ENCODE data around the gene CAPN3. TPM values are rescaled to one million over a fixed set of nuclear protein-coding genes. Genes with fewer than 3 reads are reported as not detected.

CAPN3 gene
- total RNA-seq, 1 donor: 1.1 TPM

GRCh38 chr15:42354824-42355223 lies 4.5 kb upstream of the CAPN3 start:
- peaks cover 27% of the 10 kb centered on the region for H3K36me3 ChIP-seq (ENCODE audit: insufficient read depth, low read length)
- no peak overlapping the region for H3K4me3 ChIP-seq (ENCODE audit: insufficient read depth, low read length)
- H3K27ac ChIP-seq (ENCODE audit: low read depth, low read length): no peak overlapping the region
- no peaks in the 10 kb centered on the region for H3K79me2 ChIP-seq (ENCODE audit: insufficient read depth, low read length)
- TF ChIP-seq, protein P1, sequence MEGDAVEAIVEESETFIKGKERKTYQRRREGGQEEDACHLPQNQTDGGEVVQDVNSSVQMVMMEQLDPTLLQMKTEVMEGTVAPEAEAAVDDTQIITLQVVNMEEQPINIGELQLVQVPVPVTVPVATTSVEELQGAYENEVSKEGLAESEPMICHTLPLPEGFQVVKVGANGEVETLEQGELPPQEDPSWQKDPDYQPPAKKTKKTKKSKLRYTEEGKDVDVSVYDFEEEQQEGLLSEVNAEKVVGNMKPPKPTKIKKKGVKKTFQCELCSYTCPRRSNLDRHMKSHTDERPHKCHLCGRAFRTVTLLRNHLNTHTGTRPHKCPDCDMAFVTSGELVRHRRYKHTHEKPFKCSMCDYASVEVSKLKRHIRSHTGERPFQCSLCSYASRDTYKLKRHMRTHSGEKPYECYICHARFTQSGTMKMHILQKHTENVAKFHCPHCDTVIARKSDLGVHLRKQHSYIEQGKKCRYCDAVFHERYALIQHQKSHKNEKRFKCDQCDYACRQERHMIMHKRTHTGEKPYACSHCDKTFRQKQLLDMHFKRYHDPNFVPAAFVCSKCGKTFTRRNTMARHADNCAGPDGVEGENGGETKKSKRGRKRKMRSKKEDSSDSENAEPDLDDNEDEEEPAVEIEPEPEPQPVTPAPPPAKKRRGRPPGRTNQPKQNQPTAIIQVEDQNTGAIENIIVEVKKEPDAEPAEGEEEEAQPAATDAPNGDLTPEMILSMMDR (IDR thresholded peaks at IDR 0.05; ENCODE audit: extremely low read depth, low read depth, low read length): no peak
- H3K4me2 ChIP-seq (ENCODE audit: insufficient read depth, low read length): no peak overlapping the region
- H2AFZ ChIP-seq (ENCODE audit: low read length): no peak overlapping the region
- no peaks in the 10 kb centered on the region for H3K9me3 ChIP-seq (ENCODE audit: low read depth, low read length)
- no peaks in the 10 kb centered on the region for H4K20me1 ChIP-seq (ENCODE audit: insufficient read depth, low read length)
- DNase-seq (ENCODE audit: insufficient read length, low spot score, missing footprints): no peak
- H3K4me1 ChIP-seq (ENCODE audit: insufficient read depth, low read length): no peaks in the 10 kb centered on the region
- no peaks in the 10 kb centered on the region for H3K27me3 ChIP-seq (ENCODE audit: insufficient read depth, low read length)

DNA sequence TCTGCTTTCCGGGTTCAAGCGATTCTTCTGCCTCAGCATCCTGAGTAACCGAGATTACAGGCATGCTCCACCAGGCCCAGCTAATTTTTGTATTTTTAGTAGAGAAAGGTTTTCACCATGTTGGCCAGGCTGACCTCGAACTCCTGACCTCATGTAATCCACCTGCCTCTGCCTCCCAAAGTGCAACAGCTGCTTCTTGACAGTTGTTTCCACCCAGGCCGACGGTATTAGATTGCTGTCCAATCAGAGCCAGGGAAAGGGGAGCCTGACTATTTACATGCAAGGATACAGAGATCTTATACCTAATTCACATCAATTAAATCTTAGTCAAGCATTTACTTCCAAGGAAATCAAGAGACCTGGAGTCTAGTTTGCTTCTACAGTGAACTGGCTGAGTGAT lies 4.0 kb upstream of the CAPN3 start:
- Histone ChIP-seq H3K4me3 (ENCODE audit: insufficient read depth, low read length) (no peak overlapping the region), H4K20me1 (ENCODE audit: insufficient read depth, low read length) (no peaks in the 10 kb centered on the region), H3K4me2 (ENCODE audit: insufficient read depth, low read length) (no peak overlapping the region), H3K9me3 (ENCODE audit: low read depth, low read length) (no peaks in the 10 kb centered on the region), H2AFZ (ENCODE audit: low read length) (no peak overlapping the region), H3K36me3 (ENCODE audit: insufficient read depth, low read length) (peaks cover 27% of the 10 kb centered on the region), H3K4me1 (ENCODE audit: insufficient read depth, low read length) (no peaks in the 10 kb centered on the region), H3K79me2 (ENCODE audit: insufficient read depth, low read length) (no peaks in the 10 kb centered on the region), H3K27me3 (ENCODE audit: insufficient read depth, low read length) (no peaks in the 10 kb centered on the region), H3K27ac (ENCODE audit: low read depth, low read length) (no peak overlapping the region)
- no peak for DNase-seq (ENCODE audit: insufficient read length, low spot score, missing footprints)
- TF ChIP-seq, protein P1 (IDR thresholded peaks at IDR 0.05; ENCODE audit: extremely low read depth, low read depth, low read length): no peak

DNA sequence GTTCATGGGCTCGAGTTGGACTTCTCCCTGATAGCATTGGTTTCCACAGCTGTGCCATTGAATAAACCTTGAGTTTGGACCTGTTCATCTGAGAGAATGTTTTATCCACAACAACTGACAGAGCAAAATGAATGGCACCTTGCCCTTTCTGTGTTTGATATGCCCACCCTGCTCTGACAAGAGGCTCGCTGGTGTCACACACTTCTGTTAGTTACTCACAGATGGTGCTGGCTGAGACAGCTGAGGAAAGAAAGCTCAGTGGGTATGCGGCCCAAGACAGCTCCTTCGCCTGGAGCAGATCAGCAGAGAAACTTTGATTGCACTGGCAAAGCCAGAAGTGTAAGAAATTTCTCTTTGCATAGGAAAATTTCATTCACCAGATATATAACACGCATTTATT lies 2.5 kb upstream of the CAPN3 start:
- Histone ChIP-seq H3K79me2 (ENCODE audit: insufficient read depth, low read length) (no peaks in the 10 kb centered on the region), H3K9me3 (ENCODE audit: low read depth, low read length) (no peaks in the 10 kb centered on the region), H2AFZ (ENCODE audit: low read length) (no peak overlapping the region), H3K27me3 (ENCODE audit: insufficient read depth, low read length) (no peaks in the 10 kb centered on the region), H3K4me3 (ENCODE audit: insufficient read depth, low read length) (no peak overlapping the region), H3K36me3 (ENCODE audit: insufficient read depth, low read length) (peaks cover 21% of the 10 kb centered on the region), H4K20me1 (ENCODE audit: insufficient read depth, low read length) (no peaks in the 10 kb centered on the region), H3K27ac (ENCODE audit: low read depth, low read length) (no peak overlapping the region), H3K4me1 (ENCODE audit: insufficient read depth, low read length) (no peaks in the 10 kb centered on the region), H3K4me2 (ENCODE audit: insufficient read depth, low read length) (no peak overlapping the region)
- no peak for DNase-seq (ENCODE audit: insufficient read length, low spot score, missing footprints)
- TF ChIP-seq, protein P1 (IDR thresholded peaks at IDR 0.05; ENCODE audit: extremely low read depth, low read depth, low read length): no peak

GRCh38 chr15:42358141-42358540 lies 1.2 kb upstream of the CAPN3 start:
- no peaks in the 10 kb centered on the region for H3K27me3 ChIP-seq (ENCODE audit: insufficient read depth, low read length)
- no peaks in the 10 kb centered on the region for H3K4me1 ChIP-seq (ENCODE audit: insufficient read depth, low read length)
- no peaks in the 10 kb centered on the region for H4K20me1 ChIP-seq (ENCODE audit: insufficient read depth, low read length)
- no peaks in the 10 kb centered on the region for H3K79me2 ChIP-seq (ENCODE audit: insufficient read depth, low read length)
- no peak for DNase-seq (ENCODE audit: insufficient read length, low spot score, missing footprints)
- no peak overlapping the region for H3K27ac ChIP-seq (ENCODE audit: low read depth, low read length)
- H3K4me3 ChIP-seq (ENCODE audit: insufficient read depth, low read length): no peak overlapping the region
- no peak overlapping the region for H3K4me2 ChIP-seq (ENCODE audit: insufficient read depth, low read length)
- peaks cover 16% of the 10 kb centered on the region for H3K36me3 ChIP-seq (ENCODE audit: insufficient read depth, low read length)
- TF ChIP-seq, protein P1 (IDR thresholded peaks at IDR 0.05; ENCODE audit: extremely low read depth, low read depth, low read length): no peak
- H2AFZ ChIP-seq (ENCODE audit: low read length): no peak overlapping the region
- no peaks in the 10 kb centered on the region for H3K9me3 ChIP-seq (ENCODE audit: low read depth, low read length)
